GM18909 (cell line): ENCODE results near the gene TIMP3.

ENCODE experiments used
- ATAC-seq: cut with Tn5 transposase; IDR thresholded peaks from one replicate; pipeline ENCODE4 v1.9.1; 2021; ENCODE audit warnings: mild to moderate bottlenecking; ENCODE audit not compliant: unreplicated experiment, poor library complexity

Gene TIMP3

DNA sequence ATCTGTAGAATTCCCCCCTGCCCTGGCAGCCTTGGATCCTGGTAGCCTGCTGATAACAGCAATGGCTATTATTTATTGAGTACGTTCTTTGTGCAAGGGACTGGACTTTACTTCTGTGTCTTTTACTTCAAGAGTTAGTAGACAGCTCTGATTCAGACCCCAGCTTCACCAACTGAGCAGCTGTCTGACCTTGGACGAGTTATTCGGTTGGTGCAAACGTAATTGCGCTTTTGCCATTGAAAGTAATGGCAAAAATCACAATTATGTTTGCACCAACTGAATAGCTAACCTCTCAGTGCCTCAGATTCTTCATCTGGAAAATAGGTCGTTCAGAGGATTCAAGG, 108.9 kb downstream of the TIMP3 start:
- ATAC-seq: no peak

DNA sequence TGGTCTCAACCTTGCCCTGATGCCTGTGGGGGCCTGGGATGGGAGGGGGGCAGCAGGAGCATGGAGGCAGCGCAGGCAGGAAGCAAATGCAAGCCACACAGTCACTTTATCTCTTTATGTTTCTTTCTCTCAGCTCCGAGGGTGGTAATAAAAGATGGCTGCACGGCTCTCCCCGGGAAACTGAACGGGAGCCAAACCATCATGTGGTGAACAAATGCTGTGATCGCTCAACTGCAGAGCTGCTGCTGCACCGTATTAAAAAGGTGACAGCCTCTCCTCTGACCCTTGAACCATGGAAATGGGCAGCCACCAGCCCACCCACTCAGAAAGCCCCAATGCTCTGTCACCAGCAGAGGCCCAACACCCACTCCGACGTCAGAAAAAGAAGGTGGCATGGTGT, 110.0 kb downstream of the TIMP3 start:
- no peak for ATAC-seq
